Endothelial cell of hepatic sinusoid (primary cell): ENCODE data around the gene LMNA.
"Not testable (repeated sequence)": the region's sequence is repeated elsewhere in the genome, so short reads cannot be mapped to it uniquely, and the experiment has no call there.

Experiments used
- in situ Hi-C: cut with HindIII; loops from 2 replicates; pipeline ENCODE4 v1.10.0; 2017; ENCODE audit warnings: low sequenced_read_pairs

LMNA gene

DNA sequence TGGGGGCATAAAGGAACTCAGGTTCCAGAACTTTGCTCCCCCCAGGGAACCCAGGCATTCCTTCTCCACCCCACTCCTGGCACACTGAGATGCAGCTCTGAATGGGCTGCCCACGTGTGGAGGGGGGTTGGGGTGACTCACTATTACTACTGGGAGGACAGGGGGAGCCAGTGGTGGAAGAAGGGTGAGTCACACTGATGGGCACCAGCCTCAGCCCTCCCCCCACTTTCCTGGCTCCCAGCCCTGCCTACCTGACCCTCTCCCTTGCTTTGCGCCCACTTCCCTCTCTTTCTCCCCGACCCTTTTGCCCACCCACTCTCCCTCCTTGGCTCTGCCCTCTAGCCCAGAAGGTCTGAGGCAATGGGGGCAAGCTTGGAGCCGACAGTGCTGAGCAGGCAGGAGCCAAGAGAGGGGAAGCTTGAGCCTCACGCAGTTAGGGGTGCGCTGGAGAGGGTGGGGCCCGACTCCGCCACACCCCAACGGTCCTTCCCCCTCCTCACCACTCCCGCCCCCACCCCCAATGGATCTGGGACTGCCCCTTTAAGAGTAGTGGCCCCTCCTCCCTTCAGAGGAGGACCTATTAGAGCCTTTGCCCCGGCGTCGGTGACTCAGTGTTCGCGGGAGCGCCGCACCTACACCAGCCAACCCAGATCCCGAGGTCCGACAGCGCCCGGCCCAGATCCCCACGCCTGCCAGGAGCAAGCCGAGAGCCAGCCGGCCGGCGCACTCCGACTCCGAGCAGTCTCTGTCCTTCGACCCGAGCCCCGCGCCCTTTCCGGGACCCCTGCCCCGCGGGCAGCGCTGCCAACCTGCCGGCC, at the start of gene LMNA:
TSS of gene LMNA (plus strand) at position 611 of the 818 bp plus-strand sequence. CDS start 208 bp downstream, outside the sequence.
- in situ Hi-C loops: no loop called here

- in situ Hi-C loops: no loop called here
Observed at GRCh38 chr1:156065212-156065611, 49.3 kb upstream of the LMNA start.

GRCh38 chr1:156065871-156066270, 48.6 kb upstream of the LMNA start:
- in situ Hi-C loops: no loop called here

DNA sequence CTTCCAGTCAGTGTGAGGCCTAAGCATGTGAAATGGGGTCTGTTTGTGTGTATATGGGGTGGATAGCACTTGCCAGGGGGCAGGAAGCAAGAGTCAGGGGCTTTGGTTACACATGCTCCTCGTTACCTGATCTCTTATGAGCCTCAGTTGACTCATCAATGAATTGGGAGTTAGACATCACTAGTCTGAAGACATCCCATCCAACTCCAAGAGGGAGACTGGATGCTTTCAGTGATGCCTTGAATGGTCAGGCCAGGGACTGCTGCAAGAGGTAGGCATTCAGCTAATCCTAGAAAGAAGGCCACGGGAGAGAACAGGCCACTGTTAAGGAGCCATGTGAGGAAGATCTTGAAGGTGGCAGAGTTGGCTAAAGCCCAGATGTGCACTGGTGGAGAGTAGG, 47.2 kb upstream of the LMNA start:
- in situ Hi-C loops: no loop called here

DNA sequence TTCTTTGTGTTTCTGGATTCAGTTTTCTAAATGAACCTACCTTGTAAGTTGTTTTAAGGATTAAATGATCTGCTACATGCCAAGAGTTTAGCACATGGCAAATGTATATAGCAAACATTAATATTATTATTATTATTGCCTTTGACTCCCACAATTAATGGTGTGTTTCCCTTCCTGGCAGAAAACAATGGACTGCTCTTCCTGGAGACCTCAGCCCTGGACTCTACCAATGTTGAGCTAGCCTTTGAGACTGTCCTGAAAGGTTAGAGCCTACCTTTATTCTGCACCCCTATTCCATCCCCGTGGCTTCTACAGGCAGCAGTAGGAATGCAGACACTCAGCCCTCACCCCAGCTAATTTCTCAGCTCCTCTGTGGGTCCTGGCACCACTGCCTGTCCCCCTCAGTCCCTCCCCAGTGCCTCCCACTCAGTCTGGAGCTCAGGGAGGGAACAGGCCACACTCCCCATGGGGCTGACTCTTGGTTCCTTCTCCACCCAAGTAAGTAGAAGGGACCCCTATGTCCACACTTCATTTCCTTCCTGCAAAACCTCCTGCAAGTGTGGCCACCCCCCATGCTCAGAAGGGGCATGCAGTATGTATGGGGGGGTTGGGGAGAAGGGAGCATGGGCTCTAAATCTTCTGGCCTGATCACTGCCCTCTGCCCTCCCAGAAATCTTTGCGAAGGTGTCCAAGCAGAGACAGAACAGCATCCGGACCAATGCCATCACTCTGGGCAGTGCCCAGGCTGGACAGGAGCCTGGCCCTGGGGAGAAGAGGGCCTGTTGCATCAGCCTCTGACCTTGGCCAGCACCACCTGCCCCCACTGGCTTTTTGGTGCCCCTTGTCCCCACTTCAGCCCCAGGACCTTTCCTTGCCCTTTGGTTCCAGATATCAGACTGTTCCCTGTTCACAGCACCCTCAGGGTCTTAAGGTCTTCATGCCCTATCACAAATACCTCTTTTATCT, 44.7 kb upstream of the LMNA start:
- in situ Hi-C loops: no loop called here

- in situ Hi-C loops: no loop called here
Observed at GRCh38 chr1:156070548-156070947, 44.0 kb upstream of the LMNA start.

GRCh38 chr1:156071332-156071816, 43.1 kb upstream of the LMNA start:
- in situ Hi-C loops: not testable (repeated sequence)

DNA sequence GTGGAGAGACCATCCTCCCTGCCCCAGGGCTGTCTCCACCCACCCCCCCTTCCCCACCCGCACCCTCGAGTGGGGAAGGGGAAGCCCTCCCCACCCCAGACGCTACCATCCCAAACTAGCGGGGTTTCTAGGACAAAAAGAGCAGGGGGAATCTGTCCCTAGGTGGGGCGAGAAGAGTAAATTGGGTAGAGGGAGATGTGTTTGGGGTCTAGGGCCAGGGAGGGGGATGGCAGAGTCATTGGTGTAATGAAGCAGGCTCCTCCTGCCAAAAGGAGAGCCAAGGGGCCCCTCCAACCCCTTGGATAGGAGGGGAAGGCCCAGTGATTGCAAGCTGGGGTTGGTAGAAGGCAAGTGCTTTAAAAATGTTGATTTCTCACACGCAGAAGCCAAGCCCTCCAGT, 42.3 kb upstream of the LMNA start:
- in situ Hi-C loops: no loop called here

GRCh38 chr1:156073110-156073687, 41.3 kb upstream of the LMNA start:
- in situ Hi-C loops: no loop called here

- in situ Hi-C loops: no loop called here
Observed at GRCh38 chr1:156073740-156074139, 40.8 kb upstream of the LMNA start.

DNA sequence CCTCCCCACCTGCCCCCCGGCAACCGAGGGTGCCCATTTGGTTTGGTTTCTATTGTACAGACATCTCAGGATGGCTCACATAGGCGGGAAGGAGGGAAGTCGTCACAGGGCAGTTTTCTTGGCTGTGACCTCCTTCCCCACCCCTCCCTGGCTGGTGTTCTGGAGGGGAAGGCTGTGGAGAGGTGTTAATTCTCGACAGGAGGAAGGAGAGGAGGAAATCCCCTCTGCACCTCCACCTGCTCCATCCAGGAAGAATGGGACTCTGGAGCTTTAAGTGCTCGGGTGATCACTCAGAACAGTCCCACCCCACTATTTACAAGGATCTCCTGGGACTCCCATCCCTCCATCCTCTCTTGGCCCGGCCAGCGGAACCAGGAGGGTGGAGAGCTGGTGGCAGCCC, 39.9 kb upstream of the LMNA start:
- in situ Hi-C loops: no loop called here

DNA sequence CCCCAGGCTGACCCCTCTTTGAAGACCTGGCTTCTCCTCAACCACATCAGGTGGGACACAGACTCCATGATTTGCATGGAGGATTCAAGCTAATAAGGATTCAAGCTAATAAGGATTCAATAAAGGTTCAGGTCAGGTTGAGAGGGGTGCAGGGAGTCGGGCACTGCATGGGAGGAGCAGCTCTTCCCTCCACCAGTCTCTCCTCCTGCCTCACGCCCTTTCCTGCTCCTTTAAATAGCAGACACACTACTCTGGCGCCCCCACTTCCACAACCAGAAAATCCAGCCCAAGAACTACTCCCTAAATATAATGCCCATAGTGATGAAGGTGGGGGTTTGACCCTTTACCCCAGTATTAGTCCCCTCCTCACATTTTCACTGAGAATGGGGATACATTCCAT, 39.3 kb upstream of the LMNA start:
- in situ Hi-C loops: no loop called here

DNA sequence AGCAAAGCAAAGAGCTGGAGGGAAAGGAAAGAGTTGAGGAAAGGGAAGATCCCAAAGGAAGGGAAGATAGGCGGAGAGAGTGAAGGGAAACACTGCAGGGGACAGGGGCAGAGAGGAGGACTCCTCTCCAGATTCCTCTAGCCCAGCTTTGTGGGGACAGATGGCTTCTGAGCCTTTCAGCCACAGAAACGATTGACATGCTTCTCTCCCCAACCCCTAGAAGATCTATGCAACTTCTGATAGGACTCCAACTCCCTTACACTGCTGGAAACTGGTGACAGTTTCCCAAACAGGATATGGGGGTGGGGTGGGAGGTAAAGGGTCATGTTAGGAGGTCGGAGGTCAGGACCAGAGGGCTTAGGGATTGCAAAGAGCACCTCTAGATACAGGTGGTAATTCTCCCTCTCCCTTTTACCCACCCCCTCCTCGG, 38.7 kb upstream of the LMNA start:
- in situ Hi-C loops: no loop called here

DNA sequence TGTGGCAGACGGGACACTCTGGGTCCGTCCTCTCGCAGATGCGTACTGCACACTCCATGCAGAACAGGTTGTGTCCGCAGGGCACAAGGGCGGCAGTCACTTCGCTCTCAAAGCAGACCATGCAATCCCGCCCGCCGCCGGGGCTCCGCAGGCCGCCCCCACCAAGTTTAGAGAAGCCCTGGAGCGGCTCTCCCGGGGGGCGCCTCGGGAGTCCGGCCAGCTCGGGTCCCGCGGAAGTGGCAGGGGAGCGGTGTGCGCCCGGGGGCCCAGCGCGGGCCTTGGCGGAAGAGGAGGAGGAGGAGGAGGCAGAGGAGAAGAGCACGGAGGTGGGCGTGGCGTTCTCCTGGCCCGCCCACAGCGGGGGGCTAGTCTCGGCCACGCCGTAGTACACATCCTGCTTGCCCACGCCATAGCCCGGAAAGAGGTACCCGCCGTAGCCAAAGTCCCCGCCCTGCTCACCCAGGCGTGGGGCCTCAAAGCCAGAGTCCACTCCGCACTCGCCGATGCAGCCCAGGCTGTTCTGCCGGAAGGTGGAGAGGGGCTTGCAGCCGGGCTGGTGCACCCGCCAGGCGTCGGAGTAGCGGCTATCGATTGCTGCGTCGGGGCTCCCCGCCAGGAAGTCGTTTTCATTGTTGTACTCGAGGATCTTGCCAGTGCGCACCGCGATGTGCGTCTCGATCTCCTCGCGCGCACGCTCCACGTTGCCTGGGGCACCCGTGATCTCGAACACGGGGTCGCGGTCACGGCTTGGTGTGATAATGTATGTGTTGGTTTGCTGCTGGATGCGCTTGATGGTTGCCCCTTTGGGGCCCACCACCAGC, 37.7 kb upstream of the LMNA start:
- in situ Hi-C loops: no loop called here

DNA sequence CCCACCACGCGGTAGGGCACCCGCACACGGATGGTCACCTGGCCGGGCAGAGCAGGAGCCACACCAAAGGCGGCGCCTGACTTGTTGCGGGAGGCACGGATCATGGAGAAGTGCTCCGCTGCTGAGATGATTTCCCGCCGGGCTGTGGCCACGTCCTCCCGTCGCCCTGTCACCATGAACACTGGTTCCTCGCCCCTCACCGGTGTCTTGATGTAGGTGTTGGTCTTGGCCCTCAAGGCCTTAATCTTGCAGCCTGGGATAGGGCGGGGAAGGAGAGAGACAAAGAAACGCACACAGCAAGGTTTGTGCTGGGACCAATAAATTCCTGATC, 37.1 kb upstream of the LMNA start:
- in situ Hi-C loops: no loop called here

- in situ Hi-C loops: no loop called here
Observed at GRCh38 chr1:156078728-156079127, 35.8 kb upstream of the LMNA start.

DNA sequence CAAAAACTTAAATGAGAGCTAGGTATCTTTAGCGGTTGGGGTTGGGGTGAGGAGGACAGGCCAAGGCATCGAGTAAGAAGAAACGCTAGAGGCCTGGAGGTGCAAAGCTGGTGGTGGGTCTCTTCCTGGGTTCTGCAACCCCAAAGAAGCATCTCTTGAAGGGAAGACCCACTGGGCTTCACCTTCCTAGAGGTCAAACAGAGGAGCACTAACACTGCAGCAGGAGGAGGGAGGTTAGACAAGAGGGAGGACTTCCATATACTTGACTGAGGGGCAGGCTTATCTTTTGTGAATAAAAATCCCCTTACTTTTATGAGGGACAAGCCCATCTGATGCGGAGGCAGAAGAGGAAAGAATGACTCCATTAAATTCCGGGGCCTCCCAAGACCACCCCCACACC, 34.7 kb upstream of the LMNA start:
- in situ Hi-C loops: no loop called here

- in situ Hi-C loops: no loop called here
Observed at GRCh38 chr1:156080241-156080862, 34.2 kb upstream of the LMNA start.

- in situ Hi-C loops: no loop called here
Observed at GRCh38 chr1:156080863-156081179, 33.7 kb upstream of the LMNA start.

GRCh38 chr1:156081180-156081916, 33.2 kb upstream of the LMNA start:
- in situ Hi-C loops: no loop called here
